H1 (cell line): Measurements from ENCODE around the gene FLRT2. TPM values are rescaled to one million over a fixed set of nuclear protein-coding genes. Genes with fewer than 3 reads are reported as not detected.

Source experiments
- KDM1A ChIP-seq: fragments of 200-600, 300-600 bp; sonication (generic); IDR thresholded peaks from 2 replicates; pipeline ENCODE4 v1.7.1; 2016; ENCODE audit warnings: mild to moderate bottlenecking, low read length, borderline replicate concordance
- SIX5 ChIP-seq: IDR thresholded peaks from 2 replicates; pipeline ENCODE4 v1.6.1; 2011; ENCODE audit warnings: mild to moderate bottlenecking, low read depth, low read length
- TAF7 ChIP-seq: optimal IDR thresholded peaks from 2 replicates; pipeline ENCODE3; 2011; ENCODE audit warnings: low read depth, mild to moderate bottlenecking, inconsistent platforms, low read length, moderate library complexity, borderline replicate concordance
- polyA plus RNA-seq, 7 experiments: library from polyadenylated mRNA; depleted of rRNA in 3 of 7; stranded (reverse) in 5 of 7; unstranded in 2 of 7; fragments of >200 nt in 5 of 7; fragments of 200-250 nt in 2 of 7; gene quantifications; 1 replicate in 5 of 7; 2 replicates in 1 of 7; 4 replicates in 1 of 7; pipeline versions ENCODE4 v1.2.1 to v1.2.3, GENCODE V29; 2011 to 2013; ENCODE audit warnings: missing spikeins in 2 of 7, mixed read lengths in 2 of 7
- total RNA-seq: library from RNA; stranded (reverse); fragmentation: NEBNext Ultra II Directional; extraction: Animal tissue kit (Norgen Biotek cat#: 25700); gene quantifications from 2 replicates; pipeline ENCODE4 v1.2.1, GENCODE V29; 2021

The FLRT2 gene
- total and polyA plus RNA-seq, 2 of the 8 experiments (the other 6 are each of a cell fraction or from before 2014, with no cell fraction given): 2.4 to 6.9 TPM

GRCh38 chr14:85604021-85604420 is 74.1 kb downstream of the FLRT2 start (continued):
- TF ChIP-seq TAF7 (no peak), SIX5 (no peak), KDM1A (no peak)
